ENCODE measurements around the gene L3MBTL4.

DNA sequence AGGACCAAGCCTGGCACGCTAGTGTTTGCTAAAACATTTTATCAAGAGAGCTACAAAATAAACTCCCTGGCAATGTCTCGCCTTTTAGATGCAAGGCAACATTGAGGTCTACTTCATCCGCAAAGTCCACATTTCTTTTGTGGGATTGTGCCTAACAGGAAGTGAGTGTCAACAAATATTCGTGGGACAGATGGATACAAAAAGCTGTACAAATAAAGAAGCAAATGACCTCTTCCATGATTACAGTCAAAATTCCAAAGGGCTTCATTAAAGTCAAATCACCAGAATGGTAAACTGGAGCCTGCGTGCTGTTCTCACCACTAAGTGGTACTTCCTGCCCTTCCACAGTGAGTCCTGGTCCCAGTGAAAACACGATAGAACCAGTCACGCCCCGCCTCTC lies 40.4 kb downstream of the L3MBTL4 start:
- TF ChIP-seq, protein P1, sequence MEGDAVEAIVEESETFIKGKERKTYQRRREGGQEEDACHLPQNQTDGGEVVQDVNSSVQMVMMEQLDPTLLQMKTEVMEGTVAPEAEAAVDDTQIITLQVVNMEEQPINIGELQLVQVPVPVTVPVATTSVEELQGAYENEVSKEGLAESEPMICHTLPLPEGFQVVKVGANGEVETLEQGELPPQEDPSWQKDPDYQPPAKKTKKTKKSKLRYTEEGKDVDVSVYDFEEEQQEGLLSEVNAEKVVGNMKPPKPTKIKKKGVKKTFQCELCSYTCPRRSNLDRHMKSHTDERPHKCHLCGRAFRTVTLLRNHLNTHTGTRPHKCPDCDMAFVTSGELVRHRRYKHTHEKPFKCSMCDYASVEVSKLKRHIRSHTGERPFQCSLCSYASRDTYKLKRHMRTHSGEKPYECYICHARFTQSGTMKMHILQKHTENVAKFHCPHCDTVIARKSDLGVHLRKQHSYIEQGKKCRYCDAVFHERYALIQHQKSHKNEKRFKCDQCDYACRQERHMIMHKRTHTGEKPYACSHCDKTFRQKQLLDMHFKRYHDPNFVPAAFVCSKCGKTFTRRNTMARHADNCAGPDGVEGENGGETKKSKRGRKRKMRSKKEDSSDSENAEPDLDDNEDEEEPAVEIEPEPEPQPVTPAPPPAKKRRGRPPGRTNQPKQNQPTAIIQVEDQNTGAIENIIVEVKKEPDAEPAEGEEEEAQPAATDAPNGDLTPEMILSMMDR (IDR thresholded peaks at IDR 0.05; ENCODE audit: low read depth, low read length, missing input control), result no peak
- TF ChIP-seq GABPA (IDR thresholded peaks at IDR 0.05 in 1 of 2, conservative IDR thresholded peaks at IDR 0.05 in 1 of 2) (no peak), RAD21 (IDR thresholded peaks at IDR 0.05) (no peak), TAF1 (conservative IDR thresholded peaks at IDR 0.05) (no peak), JUND (IDR thresholded peaks at IDR 0.05) (no peak), YY1 (IDR thresholded peaks at IDR 0.05) (peak; percentile 43)
- TF ChIP-seq, protein P2, sequence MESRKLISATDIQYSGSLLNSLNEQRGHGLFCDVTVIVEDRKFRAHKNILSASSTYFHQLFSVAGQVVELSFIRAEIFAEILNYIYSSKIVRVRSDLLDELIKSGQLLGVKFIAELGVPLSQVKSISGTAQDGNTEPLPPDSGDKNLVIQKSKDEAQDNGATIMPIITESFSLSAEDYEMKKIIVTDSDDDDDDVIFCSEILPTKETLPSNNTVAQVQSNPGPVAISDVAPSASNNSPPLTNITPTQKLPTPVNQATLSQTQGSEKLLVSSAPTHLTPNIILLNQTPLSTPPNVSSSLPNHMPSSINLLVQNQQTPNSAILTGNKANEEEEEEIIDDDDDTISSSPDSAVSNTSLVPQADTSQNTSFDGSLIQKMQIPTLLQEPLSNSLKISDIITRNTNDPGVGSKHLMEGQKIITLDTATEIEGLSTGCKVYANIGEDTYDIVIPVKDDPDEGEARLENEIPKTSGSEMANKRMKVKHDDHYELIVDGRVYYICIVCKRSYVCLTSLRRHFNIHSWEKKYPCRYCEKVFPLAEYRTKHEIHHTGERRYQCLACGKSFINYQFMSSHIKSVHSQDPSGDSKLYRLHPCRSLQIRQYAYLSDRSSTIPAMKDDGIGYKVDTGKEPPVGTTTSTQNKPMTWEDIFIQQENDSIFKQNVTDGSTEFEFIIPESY (IDR thresholded peaks at IDR 0.05), result no peak
- TF ChIP-seq, protein P3, sequence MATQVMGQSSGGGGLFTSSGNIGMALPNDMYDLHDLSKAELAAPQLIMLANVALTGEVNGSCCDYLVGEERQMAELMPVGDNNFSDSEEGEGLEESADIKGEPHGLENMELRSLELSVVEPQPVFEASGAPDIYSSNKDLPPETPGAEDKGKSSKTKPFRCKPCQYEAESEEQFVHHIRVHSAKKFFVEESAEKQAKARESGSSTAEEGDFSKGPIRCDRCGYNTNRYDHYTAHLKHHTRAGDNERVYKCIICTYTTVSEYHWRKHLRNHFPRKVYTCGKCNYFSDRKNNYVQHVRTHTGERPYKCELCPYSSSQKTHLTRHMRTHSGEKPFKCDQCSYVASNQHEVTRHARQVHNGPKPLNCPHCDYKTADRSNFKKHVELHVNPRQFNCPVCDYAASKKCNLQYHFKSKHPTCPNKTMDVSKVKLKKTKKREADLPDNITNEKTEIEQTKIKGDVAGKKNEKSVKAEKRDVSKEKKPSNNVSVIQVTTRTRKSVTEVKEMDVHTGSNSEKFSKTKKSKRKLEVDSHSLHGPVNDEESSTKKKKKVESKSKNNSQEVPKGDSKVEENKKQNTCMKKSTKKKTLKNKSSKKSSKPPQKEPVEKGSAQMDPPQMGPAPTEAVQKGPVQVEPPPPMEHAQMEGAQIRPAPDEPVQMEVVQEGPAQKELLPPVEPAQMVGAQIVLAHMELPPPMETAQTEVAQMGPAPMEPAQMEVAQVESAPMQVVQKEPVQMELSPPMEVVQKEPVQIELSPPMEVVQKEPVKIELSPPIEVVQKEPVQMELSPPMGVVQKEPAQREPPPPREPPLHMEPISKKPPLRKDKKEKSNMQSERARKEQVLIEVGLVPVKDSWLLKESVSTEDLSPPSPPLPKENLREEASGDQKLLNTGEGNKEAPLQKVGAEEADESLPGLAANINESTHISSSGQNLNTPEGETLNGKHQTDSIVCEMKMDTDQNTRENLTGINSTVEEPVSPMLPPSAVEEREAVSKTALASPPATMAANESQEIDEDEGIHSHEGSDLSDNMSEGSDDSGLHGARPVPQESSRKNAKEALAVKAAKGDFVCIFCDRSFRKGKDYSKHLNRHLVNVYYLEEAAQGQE (IDR thresholded peaks at IDR 0.05), result no peak

All from liver (tissue), 3 donors.